ENCODE measurements around the gene TGFBR3.

GRCh38 chr1:91724231-91724630 is 161.7 kb downstream of the TGFBR3 start:
- TF ChIP-seq CTCF (IDR thresholded peaks at IDR 0.05 in 4 of 5, conservative IDR thresholded peaks at IDR 0.05 in 1 of 5) (no peak), POLR2A (IDR thresholded peaks at IDR 0.05) (no peak)

Data from gastrocnemius medialis (tissue), 4 donors.